B cell (primary cell): ENCODE results near the gene ZNF98. TPM values are rescaled to one million over a fixed set of nuclear protein-coding genes. Genes with fewer than 3 reads are reported as not detected.

Source experiments
- ATAC-seq: fragments of 200-7000 bp; cut with Tn5 transposase; one replicate; pipeline ENCODE4 v1.10.0; 2021; ENCODE audit warnings: low read depth, mild to moderate bottlenecking, moderate number of reproducible peaks, moderate library complexity
- CTCF ChIA-PET: fragments of 350-600 bp; sonication (Branson Sonifier 250); formaldehyde crosslinking; loops from one replicate; lab custom pipeline; 2021; ENCODE audit warnings: antibody characterized with exemption, inconsistent platforms; lab: Charles Lee
- POLR2A ChIA-PET: fragments of 350-600 bp; sonication (Branson Sonifier 250); formaldehyde crosslinking; loops from one replicate; lab custom pipeline; 2021; ENCODE audit warnings: antibody characterized with exemption; lab: Charles Lee
- DNase-seq: peaks from one replicate; pipeline ENCODE4 v3.0.0; 2013
- H2AFZ ChIP-seq: 2 replicates; pipeline ENCODE4 v1.6.1; 2012; ENCODE audit warnings: mild to moderate bottlenecking, low read depth, low read length; ENCODE audit not compliant: insufficient read depth, poor library complexity, severe bottlenecking
- H3K27ac ChIP-seq, 2 donors: 1 replicate in 1 of 2; 2 replicates in 1 of 2; pipeline ENCODE4 v1.5.1; 2012 to 2013; ENCODE audit warnings: low read length in 2 of 2, mild to moderate bottlenecking in 2 of 2, moderate library complexity in 1 of 2
- H3K27me3 ChIP-seq, 4 experiments: fragments of 200-600 bp in 1 of 4; sonication (generic) in 1 of 4; replicated peaks in 1 of 4; 1 replicate in 2 of 4; 2 replicates in 2 of 4; pipeline versions ENCODE4 v1.6.1 to v1.7.0; 2013 to 2016; ENCODE audit warnings: low read length in 3 of 4, mild to moderate bottlenecking in 2 of 4, mixed read lengths in 1 of 4, moderate library complexity in 1 of 4; ENCODE audit not compliant: insufficient read depth in 4 of 4, control insufficient read depth in 3 of 4; ENCODE audit errors: control extremely low read depth in 1 of 4
- H3K36me3 ChIP-seq, 2 experiments: replicated peaks in 1 of 2; 1 replicate in 1 of 2; 2 replicates in 1 of 2; pipeline versions ENCODE4 v1.6.1 to v1.7.1; 2013; ENCODE audit warnings: low read length in 1 of 2; ENCODE audit not compliant: insufficient read depth in 2 of 2, control insufficient read depth in 1 of 2; ENCODE audit errors: control extremely low read depth in 1 of 2, extremely low read depth in 1 of 2
- H3K4me1 ChIP-seq, 2 donors: fragments of 200-600 bp in 1 of 2; sonication (generic) in 1 of 2; 1 replicate in 1 of 2; 2 replicates in 1 of 2; pipeline versions ENCODE4 v1.5.1 to v1.6.1; 2013 to 2017; ENCODE audit warnings: low read length in 2 of 2; ENCODE audit not compliant: control insufficient read depth in 2 of 2, insufficient read depth in 2 of 2
- H3K4me2 ChIP-seq: replicated peaks from 2 replicates; pipeline ENCODE3; 2012; ENCODE audit warnings: mild to moderate bottlenecking, low read depth, low read length; ENCODE audit not compliant: poor library complexity, severe bottlenecking
- H3K4me3 ChIP-seq, 5 experiments: fragments of 200-600 bp in 1 of 5; sonication (generic) in 1 of 5; 1 replicate in 3 of 5; 2 replicates in 2 of 5; pipeline versions ENCODE4 v1.5.1 to v1.7.0; 2011 to 2016; ENCODE audit warnings: low read length in 4 of 5, mild to moderate bottlenecking in 4 of 5, low read depth in 2 of 5, control low read depth in 1 of 5, moderate library complexity in 1 of 5; ENCODE audit not compliant: insufficient read depth in 1 of 5; ENCODE audit errors: control extremely low read depth in 1 of 5, extremely low read depth in 1 of 5
- H3K79me2 ChIP-seq: fragments of 200-600 bp; sonication (generic); one replicate; pipeline ENCODE4 v1.6.0; 2016; ENCODE audit warnings: low read length; ENCODE audit not compliant: control insufficient read depth, insufficient read depth
- H3K9ac ChIP-seq: fragments of 200-600 bp; sonication (generic); 2 replicates; pipeline ENCODE4 v1.6.1; 2017; ENCODE audit warnings: mild to moderate bottlenecking, low read length, moderate library complexity
- H3K9me3 ChIP-seq, 3 donors: one replicate each; pipeline versions ENCODE4 v1.6.1 to v1.7.1; 2013; ENCODE audit warnings: low read length in 2 of 3; ENCODE audit not compliant: control insufficient read depth in 2 of 3, insufficient read depth in 1 of 3; ENCODE audit errors: control extremely low read depth in 1 of 3
- H4K20me1 ChIP-seq: 2 replicates; pipeline ENCODE4 v1.6.0; 2012; ENCODE audit warnings: mild to moderate bottlenecking, low read length; ENCODE audit not compliant: insufficient read depth, control insufficient read depth, poor library complexity, severe bottlenecking
- H3K27ac Mint-ChIP-seq: one replicate; pipeline ENCODE4 v1.8.0; 2021; ENCODE audit warnings: mixed read lengths
- H3K27me3 Mint-ChIP-seq: one replicate; pipeline ENCODE4 v1.8.0; 2021; ENCODE audit warnings: mixed read lengths
- H3K4me1 Mint-ChIP-seq: one replicate; pipeline ENCODE4 v1.8.0; 2021; ENCODE audit warnings: mixed read lengths
- H3K4me3 Mint-ChIP-seq: one replicate; pipeline ENCODE4 v1.8.0; 2021; ENCODE audit warnings: mixed read lengths
- H3K9me3 Mint-ChIP-seq: one replicate; pipeline ENCODE4 v1.8.0; 2022; ENCODE audit warnings: mixed read lengths; ENCODE audit not compliant: insufficient read depth
- CTCF ChIP-seq: fragments of 200-600 bp; IDR thresholded peaks from one replicate; pipeline ENCODE4 v1.8.0; 2022; ENCODE audit warnings: antibody characterized with exemption, mild to moderate bottlenecking
- EZH2 ChIP-seq: IDR thresholded peaks from 2 replicates; pipeline ENCODE4 v1.6.1; 2012; ENCODE audit warnings: borderline replicate concordance, low read depth, mild to moderate bottlenecking, moderate library complexity, low read length; ENCODE audit not compliant: insufficient read depth, poor library complexity, severe bottlenecking
- WGBS: methylation state at CpG from one replicate; pipeline ENCODE4 v1.1.5; 2013; ENCODE audit warnings: missing lambda C conversion rate; ENCODE audit not compliant: insufficient coverage; 5-methylcytosine and 5-hydroxymethylcytosine counted together
- intact Hi-C: fragments of 100-400 bp; cut with micrococcal nuclease; formaldehyde crosslinking; loops from one replicate; pipeline ENCODE4 v1.10.0; 2022
- polyA minus RNA-seq: library from RNA; depleted of rRNA, polyadenylated mRNA; stranded (reverse); fragments of >200 nt; gene quantifications from 2 replicates; pipeline ENCODE4 v1.2.3, GENCODE V29; 2012
- polyA plus RNA-seq: library from polyadenylated mRNA; depleted of rRNA; stranded (reverse); fragments of >200 nt; gene quantifications from 2 replicates; pipeline ENCODE4 v1.2.3, GENCODE V29; 2012
- total RNA-seq, 2 donors: library from RNA; stranded (reverse); fragments of 120-200 nt in 1 of 2; gene quantifications; 1 replicate in 1 of 2; 2 replicates in 1 of 2; pipeline versions ENCODE4 v1.2.3 to v1.2.4, GENCODE V29; 2013 to 2022

Gene ZNF98
- total RNA-seq (0.71 TPM in 1 of 2 replicates, not detected in the other), polyA plus RNA-seq (not detected in 2 replicates), polyA minus RNA-seq (0.77 TPM in 1 of 2 replicates, not detected in the other)
- total RNA-seq (2013) = 0.09 TPM

- H3K9me3 Mint-ChIP-seq = peaks cover 3% of the 10 kb centered on the region
- H3K9ac ChIP-seq = no peak within 1 kb of the TSS
These were observed at the start of gene ZNF98 for GRCh38 chr19:22422211-22422610. Gene ZNF98 (minus strand): TSS chr19:22422346. CDS start chr19:22422224, 122 bp downstream.

GRCh38 chr19:22446605-22447004 is 24.5 kb upstream of the ZNF98 start:
- Mint-ChIP-seq H3K27ac (no peak overlapping the region), H3K9me3 (peaks cover 18% of the 10 kb centered on the region), H3K27me3 (no peaks in the 10 kb centered on the region), H3K4me1 (no peaks in the 10 kb centered on the region), H3K4me3 (no peak overlapping the region)
- no peaks in the 10 kb centered on the region for H4K20me1 ChIP-seq
- no peaks in the 10 kb centered on the region for H3K4me1 ChIP-seq
- intact Hi-C loops = no loop called here
- H3K9ac ChIP-seq = no peak overlapping the region
- no peaks in the 10 kb centered on the region for H3K79me2 ChIP-seq
- ChIA-PET CTCF (no interaction called here), POLR2A (no interaction called here)
- H3K27me3 ChIP-seq = no peaks in the 10 kb centered on the region
- no peak overlapping the region for H3K4me3 ChIP-seq
- H3K36me3 ChIP-seq = no peaks in the 10 kb centered on the region
- no peak overlapping the region for H2AFZ ChIP-seq
- DNase-seq (no peak), ATAC-seq (no peak)
- TF ChIP-seq CTCF (no peak), EZH2 (no peak)
- no peak overlapping the region for H3K4me2 ChIP-seq
- H3K27ac ChIP-seq = no peak overlapping the region
- WGBS = no CpG with 5 or more reads among the region's 3 CpGs
- peaks cover 5 to 40% (median 7%) of the 10 kb centered on the region in 3 donors for H3K9me3 ChIP-seq

More at GRCh38 chr19:22422211-22422610, at the start of gene ZNF98:
- H3K36me3 ChIP-seq = no peaks in the 10 kb centered on the region
- no peak within 1 kb of the TSS for H3K4me2 ChIP-seq
- intact Hi-C loops = no loop called here
- ChIA-PET CTCF (no interaction called here), POLR2A (no interaction called here)
- no peaks in the 10 kb centered on the region for H3K79me2 ChIP-seq
- peaks cover 1 to 53% (median 6%) of the 10 kb centered on the region in 3 donors for H3K9me3 ChIP-seq
- Mint-ChIP-seq H3K4me1 (no peaks in the 10 kb centered on the region), H3K4me3 (peak within 1 kb of the TSS; percentile 26), H3K27me3 (no peaks in the 10 kb centered on the region), H3K27ac (no peak within 1 kb of the TSS)
- DNase-seq (no peak), ATAC-seq (no peak)
- H4K20me1 ChIP-seq = no peaks in the 10 kb centered on the region
- no peak within 1 kb of the TSS for H2AFZ ChIP-seq
- WGBS = 11% methylated on average over 15 of the region's 16 CpGs
- no peaks in the 10 kb centered on the region for H3K27me3 ChIP-seq
- no peak within 1 kb of the TSS for H3K27ac ChIP-seq
- H3K4me1 ChIP-seq = no peaks in the 10 kb centered on the region
- peak within 1 kb of the TSS in 2 of 5 experiments; percentile 8 to 9 for H3K4me3 ChIP-seq
- TF ChIP-seq CTCF (no peak), EZH2 (no peak)
